CD4-positive, alpha-beta T cell treated with Interleukin-4 for 4 hours (primary cell): ENCODE data around the gene SUPV3L1.
A peak's percentile ranks its signal among the peaks of the same experiment; 100 is the strongest.
"Not testable (repeated sequence)": the region's sequence is repeated elsewhere in the genome, so short reads cannot be mapped to it uniquely, and the experiment has no call there.

ENCODE experiments used
- DNase-seq: peaks from one replicate; pipeline ENCODE4 v3.0.0-alpha.2; 2020

The SUPV3L1 gene

DNA sequence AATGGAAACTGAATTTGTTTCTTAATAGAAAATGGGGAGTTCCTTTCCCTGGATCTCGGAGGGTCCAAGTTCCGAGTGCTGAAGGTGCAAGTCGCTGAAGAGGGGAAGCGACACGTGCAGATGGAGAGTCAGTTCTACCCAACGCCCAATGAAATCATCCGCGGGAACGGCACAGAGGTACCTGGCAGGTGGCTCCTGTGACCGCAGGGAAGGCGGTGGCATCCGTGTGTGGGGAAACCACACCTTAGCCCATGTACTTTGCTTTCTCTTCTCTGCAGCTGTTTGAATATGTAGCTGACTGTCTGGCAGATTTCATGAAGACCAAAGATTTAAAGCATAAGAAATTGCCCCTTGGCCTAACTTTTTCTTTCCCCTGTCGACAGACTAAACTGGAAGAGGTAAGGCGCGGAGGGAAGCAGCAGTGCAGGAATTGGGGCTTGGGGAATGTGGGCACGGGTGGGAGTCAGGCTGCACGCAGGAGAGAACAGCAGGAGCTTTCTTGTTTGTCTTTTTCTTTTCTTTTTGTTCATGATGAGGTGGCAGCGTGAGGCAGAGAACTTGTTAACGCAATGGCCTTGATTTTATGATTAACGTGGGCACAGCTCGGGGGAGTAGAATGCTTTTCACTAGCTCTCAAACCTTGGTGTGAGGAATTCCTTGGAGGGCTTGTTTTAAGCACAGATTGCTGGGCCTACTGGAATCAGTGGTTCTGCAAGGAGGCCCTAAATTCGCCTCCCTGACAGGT, 52.9 kb downstream of the SUPV3L1 start:
- DNase-seq = peak; percentile 64

DNA sequence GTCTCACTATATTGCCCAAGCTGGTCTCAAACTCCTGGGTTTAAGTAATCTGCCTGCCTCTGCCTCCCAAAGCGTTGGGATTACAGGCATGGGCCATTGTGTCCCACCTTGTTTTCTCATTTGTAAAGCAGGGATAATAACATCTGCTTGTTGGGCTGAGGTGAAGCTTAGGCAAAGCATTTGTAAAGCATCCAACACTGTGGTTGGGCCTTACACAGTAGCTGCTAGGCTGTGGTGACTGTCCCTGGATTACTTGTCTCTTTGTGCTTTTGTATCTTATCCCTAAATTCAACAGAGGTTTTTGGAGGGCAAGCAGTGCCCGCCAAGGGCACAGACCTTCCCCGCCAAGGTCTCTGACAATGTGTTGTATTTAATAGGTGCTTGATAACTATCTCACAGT, 54.4 kb downstream of the SUPV3L1 start:
- no peak for DNase-seq

DNA sequence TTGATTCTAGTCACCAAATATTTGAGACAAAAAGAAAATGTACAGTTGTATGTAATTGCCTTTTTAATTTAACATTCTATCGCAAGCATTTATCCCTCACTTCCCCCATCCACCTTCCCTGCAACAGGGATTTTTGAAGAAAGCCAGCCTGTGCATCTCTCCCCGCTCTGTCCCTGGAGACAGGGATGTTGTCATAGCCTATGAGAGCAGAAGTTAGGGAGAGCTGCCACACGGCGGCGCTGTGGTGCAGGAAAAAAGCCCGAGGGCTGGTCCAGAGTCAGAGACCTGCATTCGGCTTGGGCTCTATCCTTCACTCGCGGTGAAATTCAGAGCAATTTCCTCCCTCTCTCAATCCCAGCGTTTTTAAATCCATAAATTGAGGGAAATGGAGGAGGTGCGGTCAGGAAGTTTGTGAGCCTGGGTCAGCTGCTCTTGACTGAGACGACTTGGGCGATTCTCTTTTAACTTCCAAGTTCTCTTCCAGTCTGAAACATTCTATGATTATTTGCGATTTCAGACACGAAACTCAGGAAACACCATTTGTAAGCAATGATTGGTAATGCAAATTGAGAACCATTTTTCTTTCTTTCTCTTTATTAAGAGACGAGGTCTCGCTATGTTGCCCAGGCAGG, 57.6 kb downstream of the SUPV3L1 start:
- peak; percentile 77 for DNase-seq

DNA sequence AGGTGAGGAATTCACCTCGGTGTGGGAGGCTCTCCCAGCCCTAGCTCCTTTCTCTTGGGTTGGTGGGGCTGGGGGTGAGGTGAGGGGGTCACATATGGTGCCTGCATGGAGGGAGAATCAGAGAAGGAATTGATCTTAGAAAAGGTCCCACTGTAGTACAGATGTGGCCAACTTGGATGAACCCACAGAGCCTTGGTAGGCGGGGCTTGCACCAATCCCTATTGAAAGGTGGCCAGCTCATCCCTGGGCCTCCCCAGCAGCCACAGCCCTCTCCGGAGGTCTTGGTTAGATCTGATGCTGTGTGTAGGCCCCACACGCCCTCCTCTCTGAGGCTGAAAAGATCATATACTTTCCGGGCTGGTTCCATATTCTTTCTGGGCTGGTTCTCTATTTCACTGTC, 59.1 kb downstream of the SUPV3L1 start:
- DNase-seq = no peak

DNA sequence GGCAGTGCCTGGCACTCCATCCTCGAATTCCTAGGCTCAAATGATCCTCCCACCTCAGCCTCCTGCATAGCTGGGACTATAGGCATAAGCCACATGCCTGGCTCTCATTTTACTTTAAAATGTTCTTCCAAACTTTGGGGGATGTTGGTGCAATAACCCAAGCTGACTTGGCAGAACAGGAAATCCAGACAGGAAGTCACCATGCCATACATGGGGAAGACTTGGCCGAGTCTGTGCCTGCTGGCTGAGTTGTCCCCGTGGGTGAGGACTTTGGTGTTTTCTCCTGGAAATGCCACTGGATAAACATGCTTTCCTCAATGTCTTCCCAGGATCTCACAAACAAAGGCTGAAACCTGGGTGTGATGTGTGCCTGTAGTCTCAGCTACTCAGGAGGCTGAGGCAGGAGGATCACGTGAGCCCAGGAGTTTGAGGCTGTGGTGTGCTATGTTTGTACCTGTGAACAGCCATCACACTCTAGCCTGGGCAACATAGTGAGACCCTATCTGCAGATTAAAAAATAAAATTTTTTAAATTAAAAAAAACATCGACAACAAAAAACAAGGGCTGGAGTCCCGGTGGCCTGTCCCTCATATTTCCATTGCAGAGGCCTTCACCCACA, 59.9 kb downstream of the SUPV3L1 start:
- DNase-seq = no peak

DNA sequence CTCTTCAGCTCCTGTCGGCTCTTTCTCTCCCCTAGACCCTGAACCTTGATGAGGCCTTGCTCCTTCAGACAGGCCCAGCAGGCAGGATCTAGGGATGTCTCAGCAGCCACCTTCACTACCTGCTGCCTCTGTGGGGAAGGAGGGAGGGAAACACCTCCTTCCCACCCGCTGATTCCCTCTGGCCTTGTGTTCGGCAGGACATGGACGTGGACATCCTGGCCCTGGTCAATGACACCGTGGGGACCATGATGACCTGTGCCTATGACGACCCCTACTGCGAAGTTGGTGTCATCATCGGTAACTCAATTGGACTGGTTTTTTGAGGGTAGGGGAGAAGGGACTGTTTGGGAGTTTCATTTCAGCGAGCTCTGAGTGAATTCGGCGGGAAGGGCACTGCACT, 60.4 kb downstream of the SUPV3L1 start:
- no peak for DNase-seq

DNA sequence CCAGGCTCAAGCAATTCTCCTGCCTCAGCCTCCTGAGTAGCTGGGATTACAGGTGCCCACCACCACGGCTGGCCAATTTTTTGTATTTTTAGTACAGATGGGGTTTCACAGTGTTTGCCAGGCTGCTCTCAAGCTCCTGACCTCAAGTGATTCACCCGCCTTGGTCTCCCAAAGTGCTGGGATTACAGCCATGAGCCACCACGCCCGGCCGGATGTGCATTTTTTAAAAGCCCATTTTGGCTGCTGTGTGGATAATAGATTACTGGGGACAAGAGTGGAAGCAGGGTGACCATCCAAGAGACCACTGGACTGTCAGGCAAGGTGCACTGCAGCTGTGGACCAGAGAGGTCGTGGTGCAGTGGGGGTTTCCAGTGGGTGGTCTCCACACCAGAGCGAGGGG, 61.5 kb downstream of the SUPV3L1 start:
- DNase-seq = no peak

DNA sequence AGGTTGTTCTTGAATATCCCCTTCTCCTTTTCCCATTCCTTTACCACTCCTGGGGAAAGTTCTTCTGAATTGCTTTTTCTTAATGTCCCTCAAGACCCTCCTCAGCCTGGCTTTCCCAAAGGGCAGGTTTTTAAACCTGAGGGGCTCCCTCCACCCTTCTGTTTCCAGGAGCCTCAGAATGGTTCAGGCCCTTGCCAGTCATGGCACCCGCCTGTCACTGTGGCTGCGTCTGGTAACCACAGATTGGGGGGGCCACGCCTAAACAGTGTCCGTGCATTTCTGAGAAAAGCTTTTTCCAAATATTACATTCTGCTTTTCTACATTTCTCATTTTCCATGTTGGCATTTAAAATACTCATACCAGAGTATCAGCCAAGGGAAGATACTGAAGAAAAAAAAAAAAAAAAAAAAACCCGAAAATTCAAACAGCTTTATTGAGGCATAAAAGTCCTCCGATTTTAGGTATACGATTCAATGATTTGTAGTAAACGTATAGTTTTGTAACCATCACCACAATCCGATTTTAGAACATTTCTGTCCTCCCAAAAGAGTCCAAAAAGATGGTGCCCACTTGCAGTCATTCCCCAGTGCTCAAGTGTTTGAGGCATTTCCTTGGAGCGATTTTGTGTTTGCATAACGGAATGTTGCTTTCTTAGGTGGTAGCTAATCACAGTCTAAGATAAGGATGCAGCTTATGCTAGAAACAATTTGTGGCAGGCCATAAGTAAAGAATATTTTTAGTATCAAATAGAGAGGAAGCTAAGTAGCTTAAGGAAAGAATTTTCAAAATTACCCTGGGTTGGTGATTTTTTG, 62.2 kb downstream of the SUPV3L1 start:
- DNase-seq = no peak

DNA sequence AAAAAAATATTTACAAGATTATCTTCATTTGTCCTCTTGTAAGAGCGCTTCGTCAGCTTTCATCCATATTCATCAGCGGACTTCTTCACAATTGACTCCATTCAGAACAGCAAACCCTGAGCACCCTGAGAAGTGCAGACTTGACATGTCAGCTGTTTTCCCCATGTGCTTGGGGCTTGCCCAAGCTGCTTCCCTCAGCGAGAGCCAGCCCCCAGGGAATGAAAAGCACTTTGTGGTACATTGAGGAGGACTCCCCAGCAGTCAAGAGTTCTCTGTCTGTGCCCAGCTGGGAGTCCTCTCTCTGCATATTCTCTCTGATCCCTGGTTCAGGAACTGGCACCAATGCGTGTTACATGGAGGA, 62.8 kb downstream of the SUPV3L1 start:
- no peak for DNase-seq

DNA sequence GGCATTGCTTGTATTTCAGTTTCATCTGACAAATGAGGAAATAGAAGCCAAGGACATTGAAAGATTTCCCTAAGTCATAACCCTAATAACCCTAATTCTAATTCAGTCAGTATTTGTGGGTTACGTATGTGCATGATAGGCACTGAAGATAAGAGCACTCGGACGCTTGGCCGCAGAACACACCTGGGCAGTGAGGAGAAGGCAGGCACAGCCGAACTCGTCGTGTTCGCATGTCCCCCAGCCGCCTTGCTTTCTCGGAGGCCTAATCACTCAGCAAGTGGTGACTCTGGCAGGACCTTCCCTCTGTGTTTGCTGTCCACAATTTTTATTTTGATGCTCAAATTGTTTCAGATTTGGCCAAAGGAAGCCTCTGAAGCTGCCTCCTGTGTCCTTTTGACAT, 63.8 kb downstream of the SUPV3L1 start:
- no peak for DNase-seq

DNA sequence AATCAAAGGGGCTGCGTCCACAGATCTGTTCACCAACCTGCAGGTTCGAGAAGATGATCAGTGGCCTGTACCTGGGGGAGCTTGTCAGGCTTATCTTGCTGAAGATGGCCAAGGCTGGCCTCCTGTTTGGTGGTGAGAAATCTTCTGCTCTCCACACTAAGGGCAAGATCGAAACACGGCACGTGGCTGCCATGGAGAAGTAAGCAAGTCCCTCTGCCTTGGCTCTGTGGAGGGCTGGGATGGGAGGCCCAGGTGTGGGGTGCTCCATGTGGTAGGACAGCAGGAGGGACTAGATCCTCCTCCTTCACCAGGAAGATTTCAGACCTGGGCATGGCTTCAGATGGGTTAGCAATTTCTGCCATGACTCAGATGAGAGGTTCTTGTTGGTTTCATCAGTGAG, 66.0 kb downstream of the SUPV3L1 start:
- DNase-seq = no peak

DNA sequence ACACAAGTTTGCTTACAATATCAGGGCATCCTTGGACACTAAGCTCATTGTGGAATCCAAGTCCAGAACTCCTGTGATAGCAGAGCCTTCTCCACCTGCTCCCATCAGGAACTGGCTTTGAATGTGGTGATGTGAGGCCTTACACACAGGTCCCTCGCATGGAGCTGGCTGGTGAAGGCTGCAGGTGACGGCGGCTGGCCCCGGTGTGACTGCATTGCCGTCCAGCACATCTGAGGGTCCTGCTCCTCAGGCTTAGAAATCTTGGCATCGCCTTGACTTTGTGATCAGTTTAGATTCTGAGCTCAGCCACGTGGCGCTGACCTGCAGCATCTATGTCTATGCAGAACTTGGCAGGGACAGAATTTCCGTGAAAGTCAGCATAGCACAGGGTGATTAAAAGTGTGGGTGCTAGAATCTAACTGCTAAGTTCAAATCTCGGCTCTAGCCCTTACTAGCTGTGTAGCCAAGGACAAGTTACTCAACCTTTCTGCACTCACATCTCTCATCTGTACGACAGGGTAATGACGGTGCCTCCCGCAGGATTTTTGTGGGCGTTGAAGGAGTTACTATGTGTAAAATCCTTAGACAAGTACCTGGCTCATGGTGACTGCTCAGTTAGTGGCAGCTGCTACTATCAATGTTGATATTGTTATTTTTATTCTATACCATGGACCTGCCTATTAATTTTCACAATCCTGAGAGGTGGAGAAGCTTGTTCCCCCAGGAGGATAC, 66.7 kb downstream of the SUPV3L1 start:
- no peak for DNase-seq

DNA sequence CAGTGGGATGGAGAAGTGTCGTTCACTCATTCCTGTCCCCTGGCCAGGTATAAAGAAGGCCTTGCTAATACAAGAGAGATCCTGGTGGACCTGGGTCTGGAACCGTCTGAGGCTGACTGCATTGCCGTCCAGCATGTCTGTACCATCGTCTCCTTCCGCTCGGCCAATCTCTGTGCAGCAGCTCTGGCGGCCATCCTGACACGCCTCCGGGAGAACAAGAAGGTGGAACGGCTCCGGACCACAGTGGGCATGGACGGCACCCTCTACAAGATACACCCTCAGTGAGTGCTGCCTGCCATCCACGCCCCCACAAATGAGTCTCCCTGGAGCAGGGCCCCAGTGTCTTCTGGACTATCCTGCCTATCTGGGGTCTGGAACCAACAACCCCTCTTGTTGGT, 67.3 kb downstream of the SUPV3L1 start:
- no peak for DNase-seq

DNA sequence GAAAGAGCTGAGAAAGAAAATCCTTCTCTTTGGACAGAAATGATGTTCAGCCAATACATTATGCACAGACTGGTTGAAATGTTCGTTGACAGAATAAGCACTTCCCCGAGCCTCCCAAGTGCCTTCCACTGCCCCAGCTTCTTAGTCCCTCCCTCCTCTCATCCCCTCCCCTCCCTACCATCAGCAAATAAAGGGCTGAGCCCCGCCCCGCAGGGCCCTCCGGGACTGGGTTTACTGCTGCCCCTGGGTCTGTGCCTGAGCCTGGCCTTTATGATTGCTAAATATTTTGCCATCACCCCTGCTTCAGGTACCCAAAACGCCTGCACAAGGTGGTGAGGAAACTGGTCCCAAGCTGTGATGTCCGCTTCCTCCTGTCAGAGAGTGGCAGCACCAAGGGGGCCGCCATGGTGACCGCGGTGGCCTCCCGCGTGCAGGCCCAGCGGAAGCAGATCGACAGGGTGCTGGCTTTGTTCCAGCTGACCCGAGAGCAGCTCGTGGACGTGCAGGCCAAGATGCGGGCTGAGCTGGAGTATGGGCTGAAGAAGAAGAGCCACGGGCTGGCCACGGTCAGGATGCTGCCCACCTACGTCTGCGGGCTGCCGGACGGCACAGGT, 68.2 kb downstream of the SUPV3L1 start:
- DNase-seq = no peak

DNA sequence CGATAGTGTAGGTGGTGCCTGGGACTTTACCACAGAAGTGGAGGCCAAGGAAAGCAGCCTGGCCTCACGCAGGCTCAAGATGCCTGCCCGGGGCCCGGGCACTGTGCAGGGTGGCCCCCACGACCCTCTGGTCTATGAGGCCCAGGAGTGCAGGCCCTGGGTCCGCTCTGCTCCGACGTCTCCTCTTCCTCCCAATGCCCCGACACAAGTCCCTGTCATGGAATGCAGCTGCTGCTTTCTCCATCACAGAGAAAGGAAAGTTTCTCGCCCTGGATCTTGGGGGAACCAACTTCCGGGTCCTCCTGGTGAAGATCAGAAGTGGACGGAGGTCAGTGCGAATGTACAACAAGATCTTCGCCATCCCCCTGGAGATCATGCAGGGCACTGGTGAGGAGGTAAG, 70.0 kb downstream of the SUPV3L1 start:
- DNase-seq = no peak

DNA sequence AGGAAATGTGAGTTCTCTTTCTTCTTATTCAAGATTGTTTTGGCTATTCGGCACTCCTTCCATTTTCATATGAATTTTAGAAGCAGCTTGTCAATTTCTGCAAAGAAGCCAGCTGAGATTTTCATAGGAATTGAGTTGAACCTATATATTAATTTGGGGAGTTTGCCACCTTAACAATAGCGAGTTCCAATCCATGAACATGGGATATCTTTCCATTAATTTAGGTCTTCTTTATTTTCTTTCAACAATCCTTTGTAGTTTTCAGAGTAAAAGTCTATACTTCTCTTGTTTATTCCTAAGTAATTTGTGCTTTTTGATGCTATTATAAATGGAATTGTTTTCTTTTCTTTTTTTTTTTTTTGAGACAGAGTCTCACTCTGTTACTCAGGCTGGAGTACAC, 71.4 kb downstream of the SUPV3L1 start:
- DNase-seq = not testable (repeated sequence)

DNA sequence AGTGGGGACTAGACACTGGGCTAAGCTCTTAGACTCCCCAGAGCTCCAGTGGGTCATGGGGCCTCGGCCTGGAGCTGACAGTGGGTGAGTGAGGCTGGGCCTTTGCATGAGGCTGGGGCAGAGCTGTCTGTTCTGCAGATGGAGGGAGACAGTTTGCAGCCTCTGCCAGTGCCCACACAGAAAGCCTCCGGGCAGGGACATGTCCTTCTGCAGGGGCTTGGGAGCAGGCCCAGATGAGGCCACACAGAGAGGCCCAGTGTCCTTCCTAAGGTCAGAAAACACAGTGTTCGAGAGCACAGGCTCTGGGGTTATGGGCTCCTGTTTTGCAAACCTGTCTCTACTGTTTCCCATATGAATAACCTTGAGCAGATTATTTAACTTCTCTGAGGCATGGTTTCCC, 73.1 kb downstream of the SUPV3L1 start:
- DNase-seq = no peak

DNA sequence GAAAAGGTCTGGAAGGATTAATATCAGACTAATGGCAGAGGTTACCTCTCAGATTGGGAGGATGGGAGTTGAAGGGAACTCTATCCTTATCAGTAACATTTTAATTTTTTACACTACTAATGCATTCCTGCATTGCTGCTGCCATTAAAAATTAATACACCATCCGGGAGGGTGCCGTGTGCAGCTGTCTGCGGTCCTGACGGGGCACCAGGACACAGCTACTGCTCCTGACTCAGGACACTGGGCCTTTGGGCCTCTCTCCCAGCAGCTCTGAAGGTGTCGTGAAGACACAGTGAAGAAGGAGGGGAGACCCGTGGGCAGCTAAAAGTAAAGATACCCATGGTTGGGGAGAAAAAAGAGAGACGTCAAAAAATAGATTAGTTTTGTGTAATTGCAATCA, 74.8 kb downstream of the SUPV3L1 start:
- DNase-seq = no peak
